ENCODE results near the gene POFUT1. TPM values are rescaled to one million over a fixed set of nuclear protein-coding genes. Genes with fewer than 3 reads are reported as not detected.

POFUT1 gene
- total and polyA plus RNA-seq, 2 of the 8 experiments (the other 6 are each of a cell fraction or from before 2014, with no cell fraction given): 19.4 to 24.4 TPM

DNA sequence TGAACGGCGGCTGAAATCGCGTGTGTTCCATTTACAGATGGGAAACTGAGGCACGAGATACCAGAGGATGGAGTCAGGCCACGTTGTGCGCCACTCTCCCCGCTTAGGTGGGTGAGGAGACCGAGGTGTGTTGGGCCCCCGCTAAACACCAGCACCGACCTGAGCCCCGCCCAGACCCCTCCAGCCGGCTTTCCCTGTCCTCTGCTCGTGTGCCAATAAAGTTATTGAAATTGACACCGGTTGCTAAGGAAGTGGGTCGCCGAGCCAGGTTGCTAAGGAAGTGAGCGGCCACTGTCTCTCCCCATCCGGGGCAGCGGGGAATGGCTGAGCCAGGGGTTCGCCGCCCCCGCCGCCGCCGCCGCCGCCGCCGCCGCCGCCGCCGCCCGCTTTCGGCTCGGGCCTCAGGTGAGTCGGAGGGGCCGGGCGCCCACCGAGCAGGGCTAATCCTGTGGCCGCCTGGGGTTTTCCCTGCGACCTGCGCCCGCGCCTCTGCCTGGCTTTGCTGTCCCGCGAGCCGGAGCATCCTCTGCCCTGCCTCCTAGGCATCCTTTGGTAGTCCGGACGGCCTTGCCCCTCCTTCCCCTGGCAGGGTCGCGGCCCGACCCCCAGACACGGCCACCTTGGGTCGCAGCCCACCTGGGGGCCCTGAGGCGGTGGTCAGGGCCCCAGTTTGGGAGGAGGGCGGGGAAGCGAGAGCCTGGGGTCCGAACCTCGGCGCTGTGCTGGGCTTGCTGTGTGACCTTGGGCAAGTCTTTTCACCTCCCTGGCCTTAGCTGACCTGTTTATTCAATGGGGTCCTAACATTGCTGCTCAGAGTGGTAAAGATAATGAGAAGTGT, 69.9 kb downstream of the POFUT1 start, which contains the start of gene KIF3B (continued):
- TF ChIP-seq RAD21 (IDR thresholded peaks at IDR 0.05 in 1 of 2, conservative IDR thresholded peaks at IDR 0.05 in 1 of 2; ENCODE audit: low read depth in 2 of 2, low read length in 2 of 2): no peak
- no peak for TF ChIP-seq SP4 (IDR thresholded peaks at IDR 0.05; ENCODE audit: low read length)
- TF ChIP-seq CHD2 (IDR thresholded peaks at IDR 0.05; ENCODE audit: low read length): no peak
- TF ChIP-seq CBX8 (IDR thresholded peaks at IDR 0.05; ENCODE audit: borderline replicate concordance, low read depth, low read length): no peak
- no peak for TF ChIP-seq RNF2 (IDR thresholded peaks at IDR 0.05; ENCODE audit: borderline replicate concordance, low read depth, low read length, missing control alignments, poor library complexity, severe bottlenecking)
- peak; percentile 78; the same call in 1 of the 2 replicates for TF ChIP-seq EGR1 (IDR thresholded peaks at IDR 0.05; ENCODE audit: borderline replicate concordance, low read depth, low read length)
- TF ChIP-seq, protein P1, sequence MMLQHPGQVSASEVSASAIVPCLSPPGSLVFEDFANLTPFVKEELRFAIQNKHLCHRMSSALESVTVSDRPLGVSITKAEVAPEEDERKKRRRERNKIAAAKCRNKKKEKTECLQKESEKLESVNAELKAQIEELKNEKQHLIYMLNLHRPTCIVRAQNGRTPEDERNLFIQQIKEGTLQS (IDR thresholded peaks at IDR 0.05; ENCODE audit: insufficient read depth, low read depth, low read length): no peak
- TF ChIP-seq, protein P2, sequence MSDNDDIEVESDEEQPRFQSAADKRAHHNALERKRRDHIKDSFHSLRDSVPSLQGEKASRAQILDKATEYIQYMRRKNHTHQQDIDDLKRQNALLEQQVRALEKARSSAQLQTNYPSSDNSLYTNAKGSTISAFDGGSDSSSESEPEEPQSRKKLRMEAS (IDR thresholded peaks at IDR 0.05): peak; percentile 13; the same call in 1 of the 2 replicates
- TF ChIP-seq TAF7 (optimal IDR thresholded peaks at IDR 0.05; ENCODE audit: borderline replicate concordance, low read depth, low read length): no peak
- no peak for TF ChIP-seq JUN (IDR thresholded peaks at IDR 0.05; ENCODE audit: low read depth, low read length)
- TF ChIP-seq SRF (IDR thresholded peaks at IDR 0.05; ENCODE audit: low read depth, low read length): no peak
- peak; percentile 54; the same call in 1 of the 2 replicates for TF ChIP-seq YY1 (IDR thresholded peaks at IDR 0.05; ENCODE audit: low read depth, low read length)
- 0 out of 2 replicates have a peak, but pooled peaks have one; percentile 30 for TF ChIP-seq RBBP5 (IDR thresholded peaks at IDR 0.05; ENCODE audit: borderline replicate concordance, low read depth, low read length)
- TF ChIP-seq KDM4A (IDR thresholded peaks at IDR 0.05; ENCODE audit: low read depth, low read length, severe bottlenecking): peak; percentile 92
- TF ChIP-seq BRCA1 (IDR thresholded peaks at IDR 0.05; ENCODE audit: low read depth, low read length): no peak
- TF ChIP-seq ASH2L (IDR thresholded peaks at IDR 0.05; ENCODE audit: low read length): no peak
- TF ChIP-seq HDAC2 (IDR thresholded peaks at IDR 0.05; ENCODE audit: borderline replicate concordance in 1 of 2, low read depth in 2 of 2, low read length in 2 of 2): peak in 1 of 2 experiments; percentile 70; a peak in 1 of 4 replicates
- peak; percentile 46; the same call in 1 of the 2 replicates for TF ChIP-seq PHF8 (conservative IDR thresholded peaks at IDR 0.05; ENCODE audit: low read depth, low read length)
- TF ChIP-seq POLR2A (IDR thresholded peaks at IDR 0.05; ENCODE audit: control extremely low read depth in 1 of 2, low read depth in 2 of 2, low read length in 2 of 2): 0 out of 3 replicates have a peak, but pooled peaks of 1 of the 2 experiments have one; percentile 31
- TF ChIP-seq CHD1 (IDR thresholded peaks at IDR 0.05; ENCODE audit: low read depth, low read length): no peak
- TF ChIP-seq TCF12 (IDR thresholded peaks at IDR 0.05; ENCODE audit: low read depth, low read length): no peak
